GM12892 (cell line): ENCODE measurements around the gene TBC1D20.

Source experiments
- DNase-seq: peaks from one replicate; pipeline ENCODE4 v3.0.0; 2011; ENCODE audit not compliant: insufficient read length
- FAIRE-seq: peaks from 2 replicates; lab custom pipeline; 2011; peaks lifted over from hg19 to GRCh38; lab: Jason Lieb, UNC
- POLR2A ChIP-seq: IDR thresholded peaks from 2 replicates; pipeline ENCODE4 v1.6.1; 2011; ENCODE audit warnings: low read depth, low read length, control low read depth
- POLR2AphosphoS5 ChIP-seq: IDR thresholded peaks from 2 replicates; pipeline ENCODE4 v1.6.1; 2011; ENCODE audit warnings: low read depth, low read length, control low read depth
- TAF1 ChIP-seq: IDR thresholded peaks from 2 replicates; pipeline ENCODE4 v1.6.1; 2011; ENCODE audit warnings: low read depth, mild to moderate bottlenecking, control low read depth, low read length, borderline replicate concordance

Gene TBC1D20

DNA sequence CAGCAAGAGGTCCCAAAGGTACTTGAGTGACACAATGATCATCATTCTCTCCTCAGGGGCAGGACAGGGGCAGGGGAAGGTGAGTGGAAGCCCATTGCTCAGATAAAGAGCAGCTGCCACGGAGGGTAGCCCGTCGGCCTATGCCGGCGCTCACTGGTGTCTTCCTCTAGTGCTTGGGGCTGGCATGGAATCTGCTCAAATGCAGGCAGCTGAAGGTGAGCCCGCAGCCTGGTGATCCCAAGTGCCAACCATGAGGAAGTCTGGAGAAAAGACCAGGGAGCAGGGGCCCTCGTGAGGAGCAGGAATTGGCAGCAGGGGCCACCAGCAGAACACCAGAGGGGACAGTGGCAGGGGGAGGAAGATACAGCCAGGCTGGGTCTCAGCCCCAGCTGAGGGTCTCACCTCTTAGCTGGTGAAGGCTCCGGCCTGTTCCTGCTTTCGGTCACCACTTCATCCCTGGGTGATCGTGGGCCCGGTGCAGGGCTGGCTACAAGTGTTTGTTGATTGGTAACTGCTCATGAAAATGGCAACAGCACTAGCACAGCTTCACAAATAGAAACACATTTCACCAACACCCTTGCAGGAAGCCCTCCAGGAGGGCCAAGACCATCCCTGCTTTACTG is 29.5 kb downstream of the TBC1D20 start:
- FAIRE-seq (no peak), DNase-seq (no peak)
- TF ChIP-seq TAF1, result no peak
- TF ChIP-seq POLR2AphosphoS5, result no peak
- TF ChIP-seq POLR2A, result no peak

DNA sequence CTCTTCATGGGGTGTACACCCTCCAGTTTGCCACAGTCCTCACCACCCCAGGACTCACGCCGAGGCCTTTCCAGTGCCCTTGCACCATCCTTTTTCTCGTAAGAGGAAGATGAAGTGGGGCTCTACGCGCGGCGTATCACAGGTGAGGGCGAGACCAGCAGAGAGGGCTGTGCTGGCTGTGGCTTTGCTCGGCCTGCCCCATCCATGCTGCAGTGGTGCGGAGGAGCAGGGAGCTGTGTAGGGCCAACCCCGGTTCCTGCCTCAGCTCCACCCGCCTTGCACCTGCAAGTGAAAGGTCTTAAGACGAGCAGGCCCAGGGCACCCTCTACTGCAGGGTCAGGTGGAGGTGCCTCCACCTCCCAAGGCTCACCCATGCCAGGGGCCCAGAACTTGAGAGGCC is 30.1 kb downstream of the TBC1D20 start:
- DNase-seq, result no peak
- no peak for FAIRE-seq
- TF ChIP-seq TAF1 (no peak), POLR2AphosphoS5 (no peak), POLR2A (no peak)

DNA sequence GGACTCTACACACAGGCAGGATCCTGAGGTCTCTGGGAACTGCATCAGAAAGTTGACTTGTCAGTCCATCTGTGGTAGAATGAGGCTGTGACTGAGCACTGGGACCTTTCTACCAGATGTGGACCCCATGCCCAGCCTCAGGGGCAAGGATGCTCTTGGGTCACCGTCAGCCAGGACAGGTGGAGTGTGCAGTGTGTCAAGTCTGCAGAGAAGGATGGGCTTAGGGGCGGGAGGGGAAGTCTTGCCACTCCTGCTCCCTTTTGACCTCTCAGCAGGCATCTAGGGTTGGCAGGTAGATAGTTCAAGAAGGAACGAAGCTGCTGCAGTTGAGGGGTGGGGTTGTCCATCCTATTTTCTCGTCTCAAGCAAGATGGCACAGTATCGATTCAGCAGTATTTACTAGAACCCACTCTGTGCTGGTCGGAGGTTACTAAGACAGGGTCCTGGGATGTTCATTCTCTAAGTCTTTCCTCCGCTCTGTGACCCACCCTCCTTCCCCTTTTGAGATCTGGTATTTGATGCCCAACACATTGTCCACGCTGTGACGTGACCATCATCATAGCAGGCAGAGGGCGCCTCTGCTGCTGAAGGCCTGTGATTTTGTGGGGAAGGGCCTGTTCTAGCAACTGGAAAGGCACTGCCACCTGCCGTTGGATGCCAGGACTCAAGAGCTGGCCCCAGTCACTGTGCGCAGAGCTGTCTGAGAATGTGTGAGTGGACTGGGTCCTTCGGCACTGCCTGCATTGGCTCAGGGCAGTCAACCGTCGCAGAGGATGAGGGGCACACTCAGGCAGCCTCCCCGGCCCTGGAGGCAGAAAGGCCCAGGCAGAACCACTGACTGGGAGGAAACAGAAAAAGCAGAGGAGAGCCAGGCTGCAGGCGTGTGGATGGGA is 31.1 kb downstream of the TBC1D20 start:
- TF ChIP-seq TAF1 (no peak), POLR2AphosphoS5 (no peak), POLR2A (no peak)
- DNase-seq (no peak), FAIRE-seq (no peak)

DNA sequence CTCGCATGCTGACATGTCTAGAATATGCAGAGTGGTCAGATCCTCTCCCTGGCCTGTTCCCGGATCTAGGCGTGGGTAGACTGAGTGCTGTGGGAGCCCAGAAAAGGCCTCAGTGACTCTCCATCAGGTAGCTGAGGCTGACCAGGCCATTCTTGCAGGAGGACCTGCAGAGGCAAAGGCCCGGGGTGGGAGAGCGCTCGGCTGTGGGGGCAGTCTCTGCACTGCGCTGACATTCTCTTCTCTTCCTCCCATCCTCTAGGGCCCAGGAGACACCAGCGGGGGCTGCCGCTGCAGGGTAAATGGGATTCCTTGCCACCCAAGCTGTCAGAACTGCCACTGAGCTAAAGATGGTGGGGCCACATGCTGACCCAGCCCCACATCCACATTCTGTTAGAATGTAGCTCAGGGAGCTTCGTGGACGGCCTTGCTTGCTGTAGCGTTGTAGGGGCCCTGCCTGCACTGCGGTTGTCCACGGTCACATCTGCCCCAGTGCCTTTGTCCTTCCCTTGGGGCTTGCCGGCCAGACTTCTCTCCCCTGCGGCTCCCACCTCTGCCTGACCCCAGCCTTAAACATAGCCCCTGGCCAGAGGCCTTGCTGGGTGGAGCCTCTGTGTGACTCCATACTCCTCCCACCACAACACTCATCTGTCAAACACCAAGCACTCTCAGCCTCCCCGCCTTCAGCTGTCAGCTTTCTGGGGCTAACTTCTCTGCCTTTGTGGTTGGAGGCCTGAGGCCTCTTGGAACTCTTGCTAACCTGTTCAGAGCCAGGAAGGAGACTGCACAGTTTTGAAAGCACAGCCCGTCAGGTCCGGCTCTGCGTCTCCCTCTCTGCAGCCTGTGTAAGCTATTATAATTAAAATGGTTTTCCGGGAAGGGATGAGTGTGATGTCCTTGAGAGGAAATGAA is 32.0 kb downstream of the TBC1D20 start:
- FAIRE-seq (no peak), DNase-seq (no peak)
- TF ChIP-seq TAF1 (no peak), POLR2A (no peak), POLR2AphosphoS5 (no peak)

DNA sequence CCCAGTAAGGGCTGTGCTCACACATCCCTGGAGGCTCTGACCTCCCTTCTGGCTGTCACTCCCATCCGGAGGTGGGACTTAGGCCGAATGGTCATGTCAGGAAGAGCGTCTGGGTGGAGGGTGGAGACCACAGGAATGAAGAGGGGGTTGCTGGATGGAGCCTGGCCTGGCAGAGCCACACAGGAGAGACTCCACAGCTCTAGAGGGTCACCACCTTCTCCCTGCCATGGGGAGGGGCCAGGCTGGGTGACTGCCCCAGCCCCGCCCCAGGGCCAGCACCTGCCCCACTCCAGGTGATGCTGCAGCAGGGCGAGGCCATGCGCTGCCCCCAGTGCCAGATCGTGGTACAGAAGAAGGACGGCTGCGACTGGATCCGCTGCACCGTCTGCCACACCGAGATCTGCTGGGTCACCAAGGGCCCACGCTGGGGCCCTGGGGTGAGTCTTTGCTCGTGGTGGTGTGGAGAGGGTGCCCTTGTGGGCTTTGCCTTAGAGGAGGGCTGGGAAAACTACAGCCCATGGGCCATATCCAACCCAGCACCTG is 33.6 kb downstream of the TBC1D20 start:
- DNase-seq (no peak), FAIRE-seq (no peak)
- TF ChIP-seq POLR2AphosphoS5 (no peak), POLR2A (no peak), TAF1 (no peak)

DNA sequence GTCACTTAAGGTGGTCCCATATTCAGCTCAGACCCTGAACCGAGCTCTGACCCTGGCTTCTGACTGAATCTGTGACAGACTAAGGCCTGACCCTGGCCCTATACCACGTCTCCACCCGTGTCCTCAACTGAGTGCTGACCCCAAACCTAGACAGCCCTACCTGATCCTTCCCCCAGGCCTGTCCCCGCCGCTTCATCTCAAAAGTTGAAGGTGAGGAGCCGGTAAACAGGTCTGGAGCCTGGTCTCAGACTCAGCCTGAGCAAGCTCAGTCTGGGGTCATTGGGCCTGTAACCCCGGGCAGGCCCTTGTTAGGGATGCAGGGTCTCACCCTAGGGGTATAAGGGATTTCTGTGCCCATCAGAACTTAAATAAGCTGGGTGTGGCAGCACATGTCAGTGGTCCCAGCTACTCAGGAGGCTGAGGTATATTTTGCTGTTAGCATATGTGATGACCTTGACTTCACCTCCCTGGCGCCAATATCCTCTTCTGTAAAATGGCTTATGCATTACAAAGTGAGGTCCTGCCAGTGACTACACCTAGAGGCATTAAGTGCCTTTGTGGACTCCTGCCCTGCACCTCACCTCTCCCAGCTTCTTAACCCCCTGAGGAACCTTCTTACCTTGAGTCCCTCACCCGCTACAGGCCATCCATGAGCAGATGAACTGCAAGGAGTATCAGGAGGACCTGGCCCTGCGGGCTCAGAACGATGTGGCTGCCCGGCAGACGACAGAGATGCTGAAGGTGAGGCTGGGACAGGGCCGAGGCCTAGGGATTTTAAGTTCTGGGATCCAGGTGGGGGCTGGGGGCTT is 34.3 kb downstream of the TBC1D20 start:
- DNase-seq, result no peak
- no peak for FAIRE-seq

DNA sequence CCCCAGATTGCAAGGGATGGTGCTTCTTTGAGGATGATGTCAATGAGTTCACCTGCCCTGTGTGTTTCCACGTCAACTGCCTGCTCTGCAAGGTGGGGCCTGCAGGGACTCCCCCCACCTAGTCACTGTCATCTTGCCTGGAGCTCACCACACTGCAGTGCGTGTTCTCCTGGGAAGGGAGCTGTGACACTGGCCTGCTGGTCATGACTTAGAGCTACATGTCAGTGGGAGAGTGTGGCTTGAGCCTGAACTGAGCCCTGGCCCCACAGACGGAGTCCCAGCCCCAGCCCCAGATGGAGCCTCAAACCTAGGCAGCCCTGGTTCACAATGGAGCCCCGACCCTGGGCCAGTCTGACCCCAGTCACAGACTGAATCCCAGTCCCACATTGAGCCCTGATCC is 34.9 kb downstream of the TBC1D20 start:
- TF ChIP-seq POLR2A, result no peak
- TF ChIP-seq POLR2AphosphoS5, result no peak
- TF ChIP-seq TAF1, result no peak
- no peak for DNase-seq
- no peak for FAIRE-seq

More for the DNA sequence above, 34.3 kb downstream of the TBC1D20 start:
- TF ChIP-seq TAF1 (no peak), POLR2AphosphoS5 (no peak), POLR2A (no peak)

DNA sequence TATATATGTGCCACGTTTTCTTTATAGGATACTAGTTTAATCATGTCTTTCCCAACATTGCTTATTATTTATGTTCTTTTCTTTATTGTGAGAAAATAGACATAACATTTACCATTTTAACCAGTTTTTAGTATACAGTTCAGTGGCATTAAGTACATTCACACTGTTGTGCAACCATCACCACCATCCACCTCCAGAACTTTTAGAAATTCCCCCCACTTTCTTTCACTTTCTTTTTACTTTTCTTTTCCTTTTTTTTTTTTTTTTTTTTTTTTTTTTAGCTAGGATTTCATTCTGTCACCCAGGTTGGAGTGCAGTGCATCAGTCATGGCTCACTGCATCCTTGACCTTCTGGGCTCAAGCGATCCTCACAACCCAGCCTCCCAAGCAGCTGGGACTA is 35.8 kb downstream of the TBC1D20 start:
- TF ChIP-seq TAF1 (no peak), POLR2AphosphoS5 (no peak), POLR2A (no peak)
- no peak for DNase-seq
- FAIRE-seq, result no peak

DNA sequence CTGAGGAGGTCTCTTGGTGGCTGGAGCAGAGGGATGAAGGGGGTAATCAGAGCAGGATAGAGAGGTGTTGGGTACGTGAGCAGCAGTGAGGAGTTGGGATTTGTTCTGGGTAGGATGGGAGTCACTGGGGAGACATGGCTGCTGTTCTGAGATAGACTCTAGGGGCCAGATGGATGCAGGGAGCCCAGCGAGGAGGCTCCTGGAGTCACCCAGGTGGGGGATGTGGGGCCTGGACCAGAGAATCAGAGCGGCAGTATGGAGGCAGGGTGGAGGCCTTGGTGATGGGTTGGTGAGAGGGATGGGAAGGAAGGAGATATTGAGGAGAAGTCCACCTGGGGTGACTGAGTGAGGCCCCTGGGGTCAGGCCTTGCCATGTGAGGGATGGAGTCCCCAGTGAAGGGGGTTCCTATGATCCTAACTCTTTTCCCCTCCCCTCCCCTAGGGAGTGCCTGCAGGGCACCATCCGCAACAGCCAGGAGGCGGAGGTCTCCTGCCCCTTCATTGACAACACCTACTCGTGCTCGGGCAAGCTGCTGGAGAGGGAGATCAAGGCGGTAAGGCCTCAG is 40.6 kb downstream of the TBC1D20 start:
- FAIRE-seq (no peak), DNase-seq (no peak)
- TF ChIP-seq POLR2AphosphoS5, result no peak
- no peak for TF ChIP-seq POLR2A
- no peak for TF ChIP-seq TAF1

DNA sequence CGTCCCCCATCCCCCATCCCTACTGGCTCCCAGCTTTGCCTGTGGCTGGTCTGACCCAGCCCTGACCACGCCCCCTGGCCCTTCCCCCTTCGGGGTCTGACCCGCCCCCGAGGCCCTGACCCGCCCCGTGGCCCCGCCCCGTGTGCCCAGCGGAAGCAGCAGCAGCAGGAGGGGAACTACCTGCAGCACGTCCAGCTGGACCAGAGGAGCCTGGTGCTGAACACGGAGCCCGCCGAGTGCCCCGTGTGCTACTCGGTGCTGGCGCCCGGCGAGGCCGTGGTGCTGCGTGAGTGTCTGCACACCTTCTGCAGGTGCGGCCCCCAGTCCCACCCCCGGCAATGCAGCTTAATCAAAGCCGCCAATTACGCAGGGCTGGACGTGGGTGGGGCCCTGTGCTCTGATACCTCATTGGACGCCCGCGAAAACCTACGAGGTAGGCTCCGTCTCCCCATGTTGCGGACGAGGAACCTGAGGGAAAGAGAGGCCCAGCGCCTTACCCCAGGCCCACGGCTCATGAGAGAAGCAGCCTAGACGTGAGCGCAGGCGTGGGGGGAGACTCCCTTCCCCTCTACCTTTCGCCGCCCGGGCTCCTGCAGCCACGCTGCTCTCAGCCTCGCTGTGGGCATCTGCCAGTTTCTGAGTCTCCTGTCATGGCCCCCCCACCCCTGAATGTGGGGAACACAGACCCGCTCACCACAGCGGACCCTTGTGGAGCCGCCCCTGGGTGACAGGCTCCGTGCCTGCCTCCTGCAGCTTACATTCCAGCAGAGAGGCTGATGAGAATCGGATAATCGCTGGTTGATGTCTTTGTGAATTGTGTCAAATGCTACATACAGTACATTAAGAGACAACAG is 41.4 kb downstream of the TBC1D20 start:
- DNase-seq, result no peak

More for the DNA sequence above, 41.4 kb downstream of the TBC1D20 start:
- FAIRE-seq, result no peak
- TF ChIP-seq TAF1 (no peak), POLR2A (no peak), POLR2AphosphoS5 (no peak)
